ENCODE results near the gene GLB1L.
"Not testable (repeated sequence)": the region's sequence is repeated elsewhere in the genome, so short reads cannot be mapped to it uniquely, and the experiment has no call there.

DNA sequence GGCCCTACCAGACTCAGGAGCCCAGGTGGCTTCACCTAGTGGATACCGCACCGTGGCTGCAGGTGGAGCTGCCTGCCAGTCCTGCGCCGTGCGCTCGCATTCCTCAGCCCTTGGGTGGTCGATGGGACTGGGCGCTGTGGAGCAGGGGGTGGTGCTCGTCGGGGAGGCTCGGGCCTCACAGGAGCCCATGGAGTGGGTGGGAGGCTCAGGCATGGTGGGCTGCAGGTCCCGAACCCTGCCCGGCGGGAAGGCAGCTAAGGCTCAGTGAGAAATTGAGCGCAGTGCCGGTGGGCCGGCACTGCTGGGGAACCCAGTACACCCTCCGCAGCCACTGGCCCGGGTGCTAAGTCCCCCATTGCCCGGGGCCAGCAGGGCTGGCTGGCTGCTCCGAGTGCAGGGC is 43.9 kb downstream of the GLB1L start:
- TF ChIP-seq, protein P1, sequence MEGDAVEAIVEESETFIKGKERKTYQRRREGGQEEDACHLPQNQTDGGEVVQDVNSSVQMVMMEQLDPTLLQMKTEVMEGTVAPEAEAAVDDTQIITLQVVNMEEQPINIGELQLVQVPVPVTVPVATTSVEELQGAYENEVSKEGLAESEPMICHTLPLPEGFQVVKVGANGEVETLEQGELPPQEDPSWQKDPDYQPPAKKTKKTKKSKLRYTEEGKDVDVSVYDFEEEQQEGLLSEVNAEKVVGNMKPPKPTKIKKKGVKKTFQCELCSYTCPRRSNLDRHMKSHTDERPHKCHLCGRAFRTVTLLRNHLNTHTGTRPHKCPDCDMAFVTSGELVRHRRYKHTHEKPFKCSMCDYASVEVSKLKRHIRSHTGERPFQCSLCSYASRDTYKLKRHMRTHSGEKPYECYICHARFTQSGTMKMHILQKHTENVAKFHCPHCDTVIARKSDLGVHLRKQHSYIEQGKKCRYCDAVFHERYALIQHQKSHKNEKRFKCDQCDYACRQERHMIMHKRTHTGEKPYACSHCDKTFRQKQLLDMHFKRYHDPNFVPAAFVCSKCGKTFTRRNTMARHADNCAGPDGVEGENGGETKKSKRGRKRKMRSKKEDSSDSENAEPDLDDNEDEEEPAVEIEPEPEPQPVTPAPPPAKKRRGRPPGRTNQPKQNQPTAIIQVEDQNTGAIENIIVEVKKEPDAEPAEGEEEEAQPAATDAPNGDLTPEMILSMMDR (IDR thresholded peaks at IDR 0.05), result not testable (repeated sequence)
- TF ChIP-seq POLR2A (IDR thresholded peaks at IDR 0.05), result not testable (repeated sequence)

All from right lobe of liver (tissue), 4 donors.